PFSK-1 (cell line): ENCODE measurements around the gene ARFGAP3.

ENCODE experiments used
- FOXP2 ChIP-seq: optimal IDR thresholded peaks from 2 replicates; pipeline ENCODE3; 2011; ENCODE audit warnings: borderline replicate concordance, control low read depth, inconsistent platforms; ENCODE audit not compliant: insufficient read depth; ENCODE audit errors: extremely low read length, extremely low read depth
- POLR2AphosphoS5 ChIP-seq: IDR thresholded peaks from 2 replicates; pipeline ENCODE4 v1.6.1; 2012; ENCODE audit warnings: low read depth, mild to moderate bottlenecking, control low read depth, low read length, moderate library complexity
- SIN3A ChIP-seq: IDR thresholded peaks from 2 replicates; pipeline ENCODE4 v1.6.1; 2012; ENCODE audit warnings: mild to moderate bottlenecking, low read length, moderate library complexity, borderline replicate concordance; ENCODE audit not compliant: insufficient read depth
- TAF1 ChIP-seq: IDR thresholded peaks from 2 replicates; pipeline ENCODE4 v1.6.1; 2012; ENCODE audit warnings: low read length, control low read depth, borderline replicate concordance; ENCODE audit not compliant: insufficient read depth
- TF ChIP-seq, protein P1 (sequence below), 2 experiments: IDR thresholded peaks; 2 replicates each; pipeline versions ENCODE4 v1.6.1 to v1.8.0; 2011 to 2012; ENCODE audit warnings: low read depth in 2 of 2, low read length in 2 of 2, control low read depth in 1 of 2, inconsistent platforms in 1 of 2, mild to moderate bottlenecking in 1 of 2, moderate library complexity in 1 of 2; ENCODE audit not compliant: insufficient read depth in 1 of 2

Gene ARFGAP3

DNA sequence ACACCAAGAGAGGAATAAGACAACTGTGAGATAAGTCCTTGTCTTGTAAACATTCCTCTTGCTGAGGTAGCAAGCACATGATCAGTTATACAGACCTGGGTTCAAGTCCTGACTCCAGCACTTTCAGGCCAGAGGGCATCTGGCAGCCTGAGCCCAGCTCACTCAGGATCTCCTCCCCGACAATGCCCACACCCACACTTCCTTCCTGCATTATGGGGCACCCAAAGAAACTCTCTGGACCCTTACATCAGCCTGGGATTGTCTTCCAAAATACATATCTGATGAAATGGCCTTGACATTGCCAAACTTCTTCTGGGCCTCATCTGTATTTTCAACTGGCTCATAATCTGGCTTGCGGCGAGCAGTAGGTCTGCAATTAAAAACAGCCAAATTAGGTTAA, 48.6 kb downstream of the ARFGAP3 start:
- TF ChIP-seq TAF1 (no peak), FOXP2 (no peak), POLR2AphosphoS5 (no peak), SIN3A (no peak)
- TF ChIP-seq, protein P1, sequence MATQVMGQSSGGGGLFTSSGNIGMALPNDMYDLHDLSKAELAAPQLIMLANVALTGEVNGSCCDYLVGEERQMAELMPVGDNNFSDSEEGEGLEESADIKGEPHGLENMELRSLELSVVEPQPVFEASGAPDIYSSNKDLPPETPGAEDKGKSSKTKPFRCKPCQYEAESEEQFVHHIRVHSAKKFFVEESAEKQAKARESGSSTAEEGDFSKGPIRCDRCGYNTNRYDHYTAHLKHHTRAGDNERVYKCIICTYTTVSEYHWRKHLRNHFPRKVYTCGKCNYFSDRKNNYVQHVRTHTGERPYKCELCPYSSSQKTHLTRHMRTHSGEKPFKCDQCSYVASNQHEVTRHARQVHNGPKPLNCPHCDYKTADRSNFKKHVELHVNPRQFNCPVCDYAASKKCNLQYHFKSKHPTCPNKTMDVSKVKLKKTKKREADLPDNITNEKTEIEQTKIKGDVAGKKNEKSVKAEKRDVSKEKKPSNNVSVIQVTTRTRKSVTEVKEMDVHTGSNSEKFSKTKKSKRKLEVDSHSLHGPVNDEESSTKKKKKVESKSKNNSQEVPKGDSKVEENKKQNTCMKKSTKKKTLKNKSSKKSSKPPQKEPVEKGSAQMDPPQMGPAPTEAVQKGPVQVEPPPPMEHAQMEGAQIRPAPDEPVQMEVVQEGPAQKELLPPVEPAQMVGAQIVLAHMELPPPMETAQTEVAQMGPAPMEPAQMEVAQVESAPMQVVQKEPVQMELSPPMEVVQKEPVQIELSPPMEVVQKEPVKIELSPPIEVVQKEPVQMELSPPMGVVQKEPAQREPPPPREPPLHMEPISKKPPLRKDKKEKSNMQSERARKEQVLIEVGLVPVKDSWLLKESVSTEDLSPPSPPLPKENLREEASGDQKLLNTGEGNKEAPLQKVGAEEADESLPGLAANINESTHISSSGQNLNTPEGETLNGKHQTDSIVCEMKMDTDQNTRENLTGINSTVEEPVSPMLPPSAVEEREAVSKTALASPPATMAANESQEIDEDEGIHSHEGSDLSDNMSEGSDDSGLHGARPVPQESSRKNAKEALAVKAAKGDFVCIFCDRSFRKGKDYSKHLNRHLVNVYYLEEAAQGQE (IDR thresholded peaks at IDR 0.05; ENCODE audit: insufficient read depth in 1 of 2, low read depth in 2 of 2, low read length in 2 of 2), result no peak

DNA sequence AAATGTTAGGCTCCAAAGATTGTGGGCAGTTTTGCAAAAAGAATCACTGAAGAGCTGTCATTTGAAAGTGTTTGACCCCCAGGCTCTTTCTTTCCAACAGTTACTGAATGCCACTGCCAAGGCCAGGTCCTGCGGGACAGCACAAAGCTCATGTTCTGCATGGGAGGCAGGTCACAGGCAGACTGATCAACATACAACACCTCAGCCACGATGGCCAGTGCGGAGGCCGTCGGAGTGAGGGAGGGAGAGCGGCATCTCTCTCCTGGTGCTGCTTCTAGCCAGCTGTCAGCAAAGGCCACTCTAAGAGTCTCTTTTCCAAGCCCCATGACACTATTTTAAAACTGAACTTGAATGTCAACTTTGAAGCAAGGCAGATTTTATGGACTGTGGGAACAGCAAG, 49.9 kb downstream of the ARFGAP3 start:
- TF ChIP-seq, protein P1 (IDR thresholded peaks at IDR 0.05; ENCODE audit: insufficient read depth in 1 of 2, low read depth in 2 of 2, low read length in 2 of 2), result no peak
- TF ChIP-seq TAF1 (no peak), FOXP2 (no peak), POLR2AphosphoS5 (no peak), SIN3A (no peak)

DNA sequence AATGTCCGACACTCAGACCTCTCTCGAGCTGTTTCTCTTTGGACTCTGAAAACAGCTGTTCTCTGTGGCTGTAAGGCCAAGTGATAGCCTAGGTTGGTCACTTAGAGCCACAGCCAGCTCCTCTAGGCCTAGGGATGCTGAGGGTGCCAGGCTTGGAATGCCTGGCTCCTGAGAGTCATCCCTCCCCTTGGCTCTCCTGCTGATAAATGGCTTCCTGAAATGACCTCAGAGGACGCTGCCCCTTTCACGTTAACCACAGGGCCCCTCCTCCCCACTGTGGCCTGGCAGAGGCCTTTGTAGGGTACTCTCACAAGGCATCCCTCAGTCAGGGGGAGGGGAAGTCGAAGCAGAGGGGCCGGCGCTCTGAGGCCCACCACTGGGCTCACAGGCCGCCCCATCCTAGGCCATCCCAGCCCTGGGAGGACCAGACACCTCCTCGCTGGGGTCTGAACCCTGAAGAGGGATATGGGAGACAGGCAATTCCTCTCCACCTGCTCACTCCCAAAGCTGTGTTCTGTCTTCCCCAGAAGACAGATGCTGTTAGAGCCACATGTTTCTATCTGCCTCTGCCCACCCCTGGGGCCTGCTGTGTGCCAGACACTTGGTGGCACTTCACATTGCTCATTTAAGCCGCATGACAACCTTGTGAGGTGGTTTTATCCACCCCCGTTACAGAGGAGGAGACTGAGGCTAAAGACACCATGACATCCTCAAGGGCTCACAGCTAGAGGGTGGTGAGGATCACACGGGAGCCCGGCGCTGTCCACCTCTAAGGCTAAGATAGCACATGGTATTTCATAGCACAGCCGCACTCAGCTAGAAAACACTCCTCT, 50.9 kb downstream of the ARFGAP3 start:
- TF ChIP-seq, protein P1 (IDR thresholded peaks at IDR 0.05; ENCODE audit: insufficient read depth in 1 of 2, low read depth in 2 of 2, low read length in 2 of 2), result no peak
- TF ChIP-seq FOXP2 (no peak), SIN3A (no peak)

DNA sequence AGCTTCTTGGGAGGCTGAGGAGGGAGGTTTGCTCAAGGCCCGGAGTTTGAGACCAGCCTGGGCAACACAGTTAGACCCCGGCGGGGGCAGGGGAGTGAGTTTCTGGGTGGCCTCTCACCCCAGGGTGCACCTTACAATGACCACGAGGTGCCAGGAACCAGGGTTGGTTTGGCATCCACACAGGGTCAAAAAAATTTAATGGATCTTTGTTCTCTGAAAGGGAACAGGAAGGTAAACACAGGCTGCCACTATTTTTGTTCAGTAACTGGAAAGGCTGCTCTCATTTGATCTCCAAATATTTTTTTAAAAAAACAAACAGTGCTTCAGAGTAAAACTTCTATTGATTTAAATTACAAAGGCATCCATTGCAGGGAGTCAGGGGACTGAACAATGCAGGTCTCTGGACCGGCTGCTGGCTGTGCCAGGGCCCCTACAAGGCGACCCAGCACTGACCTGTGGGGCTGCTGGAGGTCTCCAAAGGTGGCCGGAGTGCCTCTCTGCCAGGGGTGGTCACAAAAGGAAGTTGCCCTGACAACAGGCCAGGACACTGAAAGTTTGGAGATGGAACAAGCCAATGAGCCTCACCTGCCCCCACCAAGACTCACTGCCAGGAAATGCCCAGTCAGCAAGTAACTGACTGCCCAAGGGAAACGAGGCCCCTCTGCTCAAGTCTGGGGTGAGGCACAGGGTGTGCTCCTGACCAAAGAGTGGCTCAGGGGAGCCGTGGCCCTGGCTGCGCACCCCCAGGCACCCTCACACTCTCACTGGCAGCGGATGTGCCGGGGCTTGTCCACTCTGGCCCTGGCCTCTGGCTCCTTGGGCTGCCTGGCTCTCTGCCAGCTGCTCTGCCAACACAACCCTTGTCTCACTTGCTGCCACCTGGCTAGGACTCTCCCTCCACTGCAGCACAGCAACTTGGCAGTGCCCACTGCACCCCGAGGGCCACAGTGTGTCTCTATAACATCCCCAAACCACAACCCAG, 51.8 kb downstream of the ARFGAP3 start:
- TF ChIP-seq TAF1, result no peak
- TF ChIP-seq FOXP2, result no peak
- TF ChIP-seq SIN3A, result no peak
- no peak for TF ChIP-seq POLR2AphosphoS5
- TF ChIP-seq, protein P1 (IDR thresholded peaks at IDR 0.05; ENCODE audit: insufficient read depth in 1 of 2, low read depth in 2 of 2, low read length in 2 of 2), result no peak
